Measurements from ENCODE around the gene IVNS1ABP. TPM values are rescaled to one million over a fixed set of nuclear protein-coding genes. Genes with fewer than 3 reads are reported as not detected.

Gene IVNS1ABP
- total and polyA plus RNA-seq, 9 donors = 31.2 to 73.9 (median 54.2) TPM

- intact Hi-C loops (cut with DNase I) = no loop called here
- Histone ChIP-seq H3K9me3 (no peaks in the 10 kb centered on the region), H3K27me3 (no peaks in the 10 kb centered on the region), H3K4me3 (no peak overlapping the region), H3K36me3 (no peaks in the 10 kb centered on the region), H3K27ac (no peak overlapping the region), H3K4me1 (ENCODE audit: insufficient read depth) (no peaks in the 10 kb centered on the region)
- TF ChIP-seq POLR2A (IDR thresholded peaks at IDR 0.05) = no peak
- no peak for TF ChIP-seq EP300 (IDR thresholded peaks at IDR 0.05)
- no peak for TF ChIP-seq CTCF (IDR thresholded peaks at IDR 0.05)
- DNase-seq = no peak
- WGBS, 3 donors = 25 to 40% (median 33%) methylated on average over 2 of the region's 2 CpGs
Measured at GRCh38 chr1:185284533-185285276, 32.3 kb downstream of the IVNS1ABP start.

- no peak for DNase-seq
- intact Hi-C loops (cut with DNase I) = no loop called here
- H3K4me1 ChIP-seq (ENCODE audit: insufficient read depth) = no peaks in the 10 kb centered on the region
- H3K4me3 ChIP-seq = no peak overlapping the region
- WGBS, 3 donors = 74 to 76% (median 75%) methylated on average over 2 of the region's 2 CpGs
- H3K27ac ChIP-seq = no peak overlapping the region
- no peaks in the 10 kb centered on the region for H3K27me3 ChIP-seq
- no peaks in the 10 kb centered on the region for H3K36me3 ChIP-seq
- TF ChIP-seq CTCF (IDR thresholded peaks at IDR 0.05) = no peak
- TF ChIP-seq EP300 (IDR thresholded peaks at IDR 0.05) = no peak
- no peak for TF ChIP-seq POLR2A (IDR thresholded peaks at IDR 0.05)
- H3K9me3 ChIP-seq = no peaks in the 10 kb centered on the region
Measured at GRCh38 chr1:185284116-185284515, 32.9 kb downstream of the IVNS1ABP start.

GRCh38 chr1:185281245-185281644 lies 35.8 kb downstream of the IVNS1ABP start:
- DNase-seq = no peak
- TF ChIP-seq POLR2A (IDR thresholded peaks at IDR 0.05) (no peak), CTCF (IDR thresholded peaks at IDR 0.05) (no peak), EP300 (IDR thresholded peaks at IDR 0.05) (no peak)
- intact Hi-C loops (cut with DNase I) = no loop called here
- no peak overlapping the region for H3K4me3 ChIP-seq
- H3K27ac ChIP-seq = no peak overlapping the region
- 86 to 88% (median 86%) methylated on average over 3 of the region's 3 CpGs for WGBS, 3 donors
- no peaks in the 10 kb centered on the region for H3K27me3 ChIP-seq
- H3K36me3 ChIP-seq = no peaks in the 10 kb centered on the region
- no peaks in the 10 kb centered on the region for H3K4me1 ChIP-seq (ENCODE audit: insufficient read depth)
- no peaks in the 10 kb centered on the region for H3K9me3 ChIP-seq

GRCh38 chr1:185280589-185280988 lies 36.5 kb downstream of the IVNS1ABP start:
- intact Hi-C loops (cut with DNase I) = no loop called here
- no peak overlapping the region for H3K27ac ChIP-seq
- WGBS, 3 donors = 95 to 98% (median 98%) methylated on average over 2 of the region's 2 CpGs
- no peak overlapping the region for H3K4me3 ChIP-seq
- H3K36me3 ChIP-seq = no peaks in the 10 kb centered on the region
- TF ChIP-seq POLR2A (IDR thresholded peaks at IDR 0.05) (no peak), EP300 (IDR thresholded peaks at IDR 0.05) (no peak), CTCF (IDR thresholded peaks at IDR 0.05) (no peak)
- no peak for DNase-seq
- H3K27me3 ChIP-seq = no peaks in the 10 kb centered on the region
- H3K9me3 ChIP-seq = no peaks in the 10 kb centered on the region
- no peaks in the 10 kb centered on the region for H3K4me1 ChIP-seq (ENCODE audit: insufficient read depth)
